ENCODE data around the gene FXYD1.

GRCh38 chr19:35090160-35090505 lies 48.5 kb upstream of the FXYD1 start:
- TF ChIP-seq, protein P1, sequence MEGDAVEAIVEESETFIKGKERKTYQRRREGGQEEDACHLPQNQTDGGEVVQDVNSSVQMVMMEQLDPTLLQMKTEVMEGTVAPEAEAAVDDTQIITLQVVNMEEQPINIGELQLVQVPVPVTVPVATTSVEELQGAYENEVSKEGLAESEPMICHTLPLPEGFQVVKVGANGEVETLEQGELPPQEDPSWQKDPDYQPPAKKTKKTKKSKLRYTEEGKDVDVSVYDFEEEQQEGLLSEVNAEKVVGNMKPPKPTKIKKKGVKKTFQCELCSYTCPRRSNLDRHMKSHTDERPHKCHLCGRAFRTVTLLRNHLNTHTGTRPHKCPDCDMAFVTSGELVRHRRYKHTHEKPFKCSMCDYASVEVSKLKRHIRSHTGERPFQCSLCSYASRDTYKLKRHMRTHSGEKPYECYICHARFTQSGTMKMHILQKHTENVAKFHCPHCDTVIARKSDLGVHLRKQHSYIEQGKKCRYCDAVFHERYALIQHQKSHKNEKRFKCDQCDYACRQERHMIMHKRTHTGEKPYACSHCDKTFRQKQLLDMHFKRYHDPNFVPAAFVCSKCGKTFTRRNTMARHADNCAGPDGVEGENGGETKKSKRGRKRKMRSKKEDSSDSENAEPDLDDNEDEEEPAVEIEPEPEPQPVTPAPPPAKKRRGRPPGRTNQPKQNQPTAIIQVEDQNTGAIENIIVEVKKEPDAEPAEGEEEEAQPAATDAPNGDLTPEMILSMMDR (IDR thresholded peaks at IDR 0.05): no peak
- TF ChIP-seq ZFX (IDR thresholded peaks at IDR 0.05; ENCODE audit: borderline replicate concordance): no peak

All from 22Rv1 (cell line).